Inferior parietal cortex (tissue), 1 donor: ENCODE measurements around the gene FCSK.
A peak's percentile ranks its signal among the peaks of the same experiment; 100 is the strongest.
"Not testable (repeated sequence)": the region's sequence is repeated elsewhere in the genome, so short reads cannot be mapped to it uniquely, and the experiment has no call there.

Experiments
- DNase-seq: peaks from one replicate; pipeline ENCODE4 v3.0.0-alpha.2; 2016; ENCODE audit errors: extremely low spot score

FCSK gene

GRCh38 chr16:70454222-70455034 lies at the start of gene FCSK:
TSS of gene FCSK (plus strand) at chr16:70454595. CDS start at chr16:70463191, 8,596 bp downstream.
- DNase-seq, result peak; percentile 75

GRCh38 chr16:70406104-70406503 lies 48.3 kb upstream of the FCSK start:
- not testable (repeated sequence) for DNase-seq

GRCh38 chr16:70407811-70408274 lies 46.6 kb upstream of the FCSK start:
- DNase-seq, result no peak

- DNase-seq, result peak; percentile 31
These were observed 43.7 kb upstream of the FCSK start for GRCh38 chr16:70410734-70411133.

- DNase-seq, result no peak
These were observed 42.0 kb upstream of the FCSK start for GRCh38 chr16:70412385-70412784.

GRCh38 chr16:70413572-70413971 lies 40.8 kb upstream of the FCSK start:
- DNase-seq, result not testable (repeated sequence)

GRCh38 chr16:70416748-70417616 lies 37.4 kb upstream of the FCSK start:
- DNase-seq, result no peak

GRCh38 chr16:70417661-70418060 lies 36.7 kb upstream of the FCSK start:
- DNase-seq, result no peak

GRCh38 chr16:70418274-70418992 lies 36.0 kb upstream of the FCSK start:
- DNase-seq, result no peak

- DNase-seq, result no peak
These were observed 35.4 kb upstream of the FCSK start for GRCh38 chr16:70418993-70419318.

- no peak for DNase-seq
These were observed 34.7 kb upstream of the FCSK start for GRCh38 chr16:70419384-70420327.

- DNase-seq, result no peak
These were observed 33.4 kb upstream of the FCSK start for GRCh38 chr16:70421014-70421413.

GRCh38 chr16:70421473-70422311 lies 32.7 kb upstream of the FCSK start:
- DNase-seq, result no peak

GRCh38 chr16:70422543-70422942 lies 31.9 kb upstream of the FCSK start:
- no peak for DNase-seq

- DNase-seq, result no peak
These were observed 26.6 kb upstream of the FCSK start for GRCh38 chr16:70427786-70428177.

GRCh38 chr16:70428178-70428998 lies 26.0 kb upstream of the FCSK start:
- DNase-seq, result peak; percentile 66

GRCh38 chr16:70429888-70430666 lies 24.3 kb upstream of the FCSK start:
- DNase-seq, result no peak
